ENCODE results near the gene TRIM15.
A peak's percentile ranks its signal among the peaks of the same experiment; 100 is the strongest.
"Not testable (repeated sequence)": the region's sequence is repeated elsewhere in the genome, so short reads cannot be mapped to it uniquely, and the experiment has no call there.

The TRIM15 gene

DNA sequence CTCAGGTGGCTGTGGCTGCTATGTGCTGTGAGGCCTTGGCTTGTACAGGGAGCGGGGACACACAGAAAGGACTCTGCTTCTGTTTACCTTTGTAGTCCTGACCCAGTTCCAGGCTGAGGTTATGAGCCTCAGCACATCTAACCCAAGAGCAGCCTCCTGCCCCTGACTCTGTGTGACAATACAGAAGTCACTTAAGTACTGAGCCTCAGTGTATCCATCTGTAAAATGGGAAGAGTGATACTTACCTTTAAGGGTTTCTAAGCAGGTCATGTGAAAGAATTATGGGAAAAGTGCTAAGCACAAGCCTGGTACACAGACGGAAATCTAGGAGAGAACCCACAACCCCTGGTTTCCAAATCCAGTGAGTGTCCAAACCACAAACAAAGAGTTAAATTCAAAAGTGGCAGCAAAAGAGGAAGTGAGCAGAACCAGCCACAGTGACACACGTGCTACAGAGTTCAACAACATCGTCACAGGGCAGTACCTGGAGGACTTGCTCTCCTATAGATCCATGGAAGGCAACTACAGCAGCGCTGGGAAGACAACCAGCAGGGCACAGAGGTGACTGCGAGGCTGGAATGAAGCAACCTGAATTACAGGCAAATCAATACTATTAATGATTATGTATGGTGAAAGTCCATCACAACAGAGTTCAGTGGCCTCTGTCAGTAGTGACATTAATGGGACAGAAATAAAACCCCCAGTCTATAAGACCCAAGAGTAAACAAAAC lies 37.4 kb downstream of the TRIM15 start:
- no peak for DNase-seq

DNA sequence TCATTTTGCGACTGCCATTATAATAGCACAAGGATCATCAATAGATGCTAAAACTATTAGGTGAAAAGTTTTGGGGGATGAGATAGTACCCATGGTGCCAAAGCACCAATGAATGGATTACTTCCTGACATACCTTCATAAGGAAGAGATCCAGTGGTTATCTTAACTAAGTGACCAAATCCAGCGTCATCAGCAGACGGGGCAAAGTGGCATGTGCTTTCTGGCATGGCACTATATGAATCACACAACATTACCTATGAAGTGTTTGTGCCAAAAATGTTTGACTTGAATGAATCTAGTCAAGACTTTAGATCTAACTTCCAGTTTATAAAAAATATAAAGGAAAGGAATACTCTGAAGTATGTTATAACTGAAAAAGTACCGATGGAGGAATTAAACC lies 39.0 kb downstream of the TRIM15 start:
- no peak for DNase-seq

DNA sequence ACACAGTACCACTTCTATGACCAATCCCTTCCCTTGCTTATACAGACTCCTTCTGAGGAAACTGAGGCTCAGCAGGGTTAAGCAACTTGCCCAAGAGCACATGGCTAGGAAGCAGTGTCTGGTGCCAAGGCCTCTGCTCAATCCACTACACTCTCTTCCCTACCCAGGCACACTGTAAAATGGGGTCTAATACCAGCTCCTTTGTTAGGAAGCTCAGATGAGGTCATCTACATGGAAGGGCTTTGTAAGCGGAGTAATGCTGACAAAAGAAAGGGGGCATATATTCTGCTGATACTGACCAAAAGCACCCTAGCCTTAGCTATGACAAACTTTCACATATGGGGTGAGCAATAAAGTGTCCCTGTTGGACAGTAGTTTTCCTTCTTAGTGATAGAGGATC lies 40.8 kb downstream of the TRIM15 start:
- DNase-seq, result no peak

DNA sequence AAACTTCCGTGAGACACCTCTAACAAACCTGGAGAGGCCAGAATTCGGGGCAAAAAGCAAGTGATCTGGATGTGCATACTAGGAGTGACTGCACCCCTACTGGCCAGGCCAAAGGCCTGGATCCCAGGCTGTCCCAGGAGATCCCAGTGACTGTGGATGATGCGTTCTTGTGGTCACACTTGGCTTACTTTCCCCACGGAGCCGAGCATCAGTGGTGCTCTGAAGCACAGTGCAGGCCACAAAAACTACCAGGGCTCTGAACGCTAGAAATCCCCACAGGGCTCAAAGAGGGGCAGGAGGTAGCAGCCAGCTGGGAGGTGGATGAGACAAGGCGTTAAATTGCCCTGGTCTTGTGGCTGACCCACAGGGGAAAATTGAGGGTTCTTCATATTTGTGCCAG lies 42.8 kb downstream of the TRIM15 start:
- no peak for DNase-seq

DNA sequence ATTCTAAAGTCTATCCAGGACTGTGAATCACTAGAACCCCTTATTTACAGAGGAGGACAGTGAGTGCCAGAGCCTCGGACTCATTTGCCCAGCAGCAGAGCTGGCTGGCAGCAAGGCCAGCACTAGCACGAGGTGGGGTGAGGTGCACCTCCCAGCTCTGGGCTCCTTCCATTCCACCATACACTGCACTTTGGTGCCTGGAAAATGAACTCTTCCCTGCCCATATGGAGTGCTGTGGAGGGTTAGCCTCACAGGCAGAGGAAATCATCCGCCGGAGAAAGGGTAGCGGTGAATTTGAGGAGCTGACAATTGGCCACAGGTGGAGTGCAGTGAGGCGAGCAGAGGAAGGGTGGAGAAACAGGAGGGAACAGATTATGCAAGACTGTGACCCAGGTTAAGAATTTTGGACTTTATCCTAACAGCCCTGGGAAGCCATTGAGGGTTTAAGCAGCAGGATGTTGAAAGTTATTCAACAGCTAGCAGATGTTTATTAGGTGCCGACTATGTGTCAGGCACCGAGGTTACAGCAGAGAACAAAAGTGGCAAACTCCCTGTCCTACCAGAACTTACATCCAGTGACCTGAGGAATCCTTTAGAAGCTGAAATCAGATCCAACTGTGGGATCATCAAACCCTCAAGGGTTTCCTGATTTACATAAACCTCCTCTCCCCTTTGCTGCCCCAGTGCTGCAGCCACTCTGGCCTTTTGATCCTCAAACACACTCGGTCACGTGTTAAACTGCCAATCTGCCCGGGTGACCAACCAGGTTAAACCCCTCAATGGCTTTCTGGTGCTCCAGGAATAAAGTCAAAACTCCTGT lies 43.7 kb downstream of the TRIM15 start:
- no peak for DNase-seq

DNA sequence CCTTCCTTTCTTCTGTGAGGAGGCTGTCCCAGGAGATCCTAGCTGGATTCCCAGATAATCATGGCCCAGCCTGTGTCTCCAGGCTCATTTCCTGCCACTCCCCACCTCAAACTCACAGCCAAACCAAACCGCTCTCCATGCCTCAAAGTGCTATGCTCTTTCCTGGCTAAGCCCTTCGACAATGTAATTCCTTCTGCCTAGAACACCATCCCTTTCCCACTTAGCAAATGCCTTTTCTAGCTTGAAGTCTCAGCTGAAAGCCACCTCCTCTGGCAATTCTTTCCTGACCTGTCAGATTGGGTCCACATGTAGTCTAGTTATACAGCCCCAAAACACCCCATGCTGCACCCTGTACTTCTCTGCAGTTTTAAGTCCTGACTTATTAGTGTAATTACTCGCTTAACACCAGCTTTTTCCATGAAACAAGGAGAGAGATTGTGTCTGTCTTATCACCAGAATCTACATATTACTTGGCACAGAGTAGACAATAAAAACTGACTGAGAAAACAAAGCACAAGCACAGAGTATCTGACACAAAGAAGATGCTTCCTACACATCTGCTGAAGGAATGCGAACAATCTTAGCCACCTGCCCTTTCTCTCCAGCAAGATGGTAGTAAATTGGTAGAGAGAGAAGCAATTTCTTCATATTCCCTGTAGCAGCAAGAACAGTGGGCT lies 44.4 kb downstream of the TRIM15 start:
- no peak for DNase-seq

DNA sequence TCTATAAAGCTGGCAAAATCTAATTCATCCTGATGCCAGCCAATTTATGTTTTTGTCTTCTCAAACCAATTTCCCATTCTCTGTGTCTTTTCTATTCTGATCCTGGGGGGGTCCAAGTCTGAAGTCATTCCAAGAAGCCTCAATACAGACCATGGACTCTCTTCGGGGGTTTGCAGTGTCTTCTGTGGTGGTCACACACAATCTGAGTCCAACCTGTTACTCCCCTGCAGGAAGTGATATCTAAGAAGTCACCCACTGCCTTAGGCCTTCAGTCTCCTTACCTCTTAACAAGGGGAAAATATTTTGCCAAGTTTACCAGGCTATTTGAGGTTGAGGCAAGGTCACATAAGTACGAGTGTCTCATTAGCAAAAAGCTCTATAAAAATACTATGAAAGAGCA lies 48.0 kb downstream of the TRIM15 start:
- DNase-seq, result no peak

DNA sequence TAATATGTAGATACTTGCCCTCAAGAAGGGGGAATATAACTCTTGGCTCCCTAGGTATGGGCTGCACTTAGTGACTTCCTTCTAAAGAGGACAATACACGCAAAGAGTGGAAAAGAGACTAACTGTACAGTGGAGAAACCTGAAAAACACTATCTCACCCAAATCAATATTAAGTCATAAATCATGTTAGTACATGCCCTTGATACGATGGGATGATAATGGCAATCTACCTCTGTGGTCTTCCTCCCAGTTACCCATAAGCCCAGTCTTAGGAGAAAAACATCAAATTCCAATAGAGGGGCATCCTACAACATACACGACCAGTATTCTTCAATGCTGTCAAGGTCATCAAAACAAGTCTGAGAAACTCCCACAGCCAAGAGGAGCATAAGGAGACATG lies 48.6 kb downstream of the TRIM15 start:
- no peak for DNase-seq

DNA sequence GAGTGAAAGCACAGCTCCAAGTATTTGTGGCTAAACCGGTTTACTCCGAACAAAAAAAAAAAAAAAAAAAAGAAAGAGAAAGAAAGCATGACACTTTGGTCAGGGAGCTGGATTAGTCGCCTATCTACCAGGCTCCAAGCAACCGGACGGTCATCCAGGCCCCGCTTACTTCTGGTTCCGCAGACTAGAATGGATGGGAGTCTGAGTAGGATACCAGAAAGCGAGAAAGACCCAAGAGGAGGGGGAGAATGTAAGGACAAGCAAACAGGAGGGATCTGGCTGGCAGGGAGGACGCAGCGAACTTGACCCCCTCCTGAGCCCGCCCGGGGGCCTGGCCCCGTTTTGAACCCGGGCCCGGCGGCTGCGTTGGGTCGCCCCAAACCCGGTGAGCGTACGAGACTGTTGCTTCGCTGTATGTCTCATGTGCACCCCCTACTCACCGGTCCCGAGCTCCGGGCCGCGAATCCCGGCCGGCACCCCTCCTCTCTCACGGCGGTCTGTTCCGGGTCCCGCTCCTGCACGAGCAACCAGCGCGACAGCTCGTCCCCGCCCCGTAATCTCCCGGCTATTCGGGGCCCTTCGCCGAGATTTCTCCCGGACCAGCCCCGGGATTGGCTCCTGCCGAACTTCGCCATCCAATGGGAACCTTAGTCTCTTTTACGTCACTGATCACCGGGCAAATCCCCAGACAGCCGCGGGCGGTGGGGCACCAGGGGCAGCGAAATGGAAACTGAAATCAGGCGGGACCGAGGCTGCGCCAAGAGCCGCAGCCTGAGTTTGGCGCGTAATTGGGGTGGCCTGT lies 49.7 kb downstream of the TRIM15 start, which contains the start of gene TRIM26:
Gene TRIM26, minus strand, starts transcription at position 542 of the 802 bp plus-strand sequence. CDS start 14,303 bp downstream, outside the sequence.
- DNase-seq, result peak; percentile 98

DNA sequence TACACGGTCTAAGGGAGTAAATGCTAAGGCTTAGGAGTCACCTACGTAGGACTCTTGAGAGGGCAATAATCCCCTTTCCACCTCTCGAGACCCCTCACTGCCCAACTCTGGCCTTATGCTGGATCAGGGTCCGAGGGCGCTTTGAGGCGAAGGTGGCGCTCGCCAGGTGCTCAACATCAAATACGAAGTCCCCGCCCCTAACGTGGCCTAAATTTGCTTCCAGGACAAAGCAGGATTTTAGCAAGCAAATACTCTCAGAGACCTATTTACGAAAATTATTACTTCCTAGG lies 50.3 kb downstream of the TRIM15 start:
- no peak for DNase-seq

DNA sequence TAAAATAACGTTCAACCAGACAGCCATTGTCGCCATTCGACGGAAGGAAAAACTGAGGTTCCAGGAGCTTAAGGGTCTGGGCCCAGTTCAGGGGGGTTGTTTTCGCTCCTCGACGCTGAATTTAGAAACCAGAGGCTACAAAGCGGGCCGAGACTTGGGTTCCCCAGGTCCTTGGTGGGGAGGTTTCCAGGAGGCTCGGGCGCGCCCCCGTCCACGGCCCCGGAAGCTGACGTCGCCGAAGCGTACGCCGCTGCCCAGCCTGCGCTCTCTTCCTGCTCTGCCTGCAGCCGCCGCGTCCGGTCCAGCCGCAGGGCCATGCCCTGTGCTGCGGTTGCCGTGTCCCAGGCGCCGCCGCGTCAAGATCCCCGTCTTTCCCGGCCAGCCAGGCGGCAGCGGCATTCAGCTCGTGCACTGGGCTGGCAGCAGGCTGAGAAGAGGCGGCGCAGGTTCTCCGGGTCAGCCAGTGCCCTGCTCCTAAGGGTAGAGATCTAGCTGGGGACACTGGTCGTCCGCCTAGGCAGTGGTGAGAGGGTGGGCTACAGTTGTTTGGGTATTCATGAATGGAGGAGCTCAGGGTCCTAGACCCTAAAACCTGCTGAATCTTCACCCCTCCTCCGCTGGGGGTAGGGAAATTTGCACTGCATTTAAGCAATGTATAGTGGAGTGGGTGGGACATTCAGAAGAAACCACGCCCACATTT lies 50.8 kb downstream of the TRIM15 start:
- peak; percentile 81 for DNase-seq

DNA sequence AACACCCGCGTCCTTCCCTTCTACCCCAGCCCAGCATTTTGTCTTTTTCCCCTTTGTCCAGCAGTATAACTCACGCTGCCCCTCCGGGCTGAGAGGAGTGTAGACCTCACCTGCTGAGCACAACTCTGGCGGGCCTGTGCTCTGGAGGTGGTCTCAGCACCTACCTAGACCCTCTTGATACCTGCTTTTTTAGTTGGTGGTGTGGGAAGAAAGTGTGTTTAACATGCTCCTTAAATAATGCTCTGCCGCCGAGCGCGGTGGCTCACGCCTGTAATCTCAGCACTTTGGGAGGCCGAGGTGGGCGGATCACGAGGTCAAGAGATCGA lies 51.3 kb downstream of the TRIM15 start:
- no peak for DNase-seq

DNA sequence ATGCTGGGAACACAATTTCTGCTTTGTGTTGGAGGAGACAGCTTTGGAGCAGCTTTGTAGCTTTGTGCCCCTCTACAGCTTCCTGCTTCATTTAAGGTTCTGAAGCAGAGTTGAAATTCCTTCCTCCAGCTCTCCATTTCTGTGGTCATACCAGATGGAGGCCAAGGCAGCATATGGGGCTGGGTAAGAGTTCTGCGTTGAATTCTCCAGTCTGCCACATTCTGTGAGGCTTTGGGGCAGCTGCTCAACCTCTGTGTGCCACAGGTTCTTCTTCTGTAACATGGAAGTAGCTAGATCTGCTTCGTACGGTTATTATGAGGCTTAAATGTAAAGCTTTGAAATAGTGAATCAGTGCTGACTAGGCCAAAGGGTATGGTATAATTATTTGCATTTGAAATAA lies 52.8 kb downstream of the TRIM15 start:
- DNase-seq, result no peak

DNA sequence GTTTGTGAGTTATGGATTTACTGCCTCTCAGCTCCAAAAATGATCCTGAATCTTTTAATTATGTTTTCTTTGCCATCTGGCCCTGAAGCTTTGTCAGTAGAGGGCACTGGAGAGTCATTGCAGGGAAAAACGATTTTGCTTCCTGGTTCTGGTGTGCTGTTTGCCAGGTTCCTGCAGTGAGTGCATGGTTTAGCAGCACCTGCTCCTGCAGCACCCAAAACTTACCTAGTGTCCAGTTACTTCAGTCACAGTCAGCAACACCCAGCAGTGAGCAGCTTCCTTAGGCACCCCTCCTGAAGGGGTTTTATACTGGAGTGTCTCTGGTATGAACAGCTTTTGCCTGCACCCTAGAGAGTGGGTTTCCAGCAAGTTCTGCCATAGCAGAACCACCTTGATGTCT lies 55.9 kb downstream of the TRIM15 start:
- DNase-seq, result peak; percentile 69

DNA sequence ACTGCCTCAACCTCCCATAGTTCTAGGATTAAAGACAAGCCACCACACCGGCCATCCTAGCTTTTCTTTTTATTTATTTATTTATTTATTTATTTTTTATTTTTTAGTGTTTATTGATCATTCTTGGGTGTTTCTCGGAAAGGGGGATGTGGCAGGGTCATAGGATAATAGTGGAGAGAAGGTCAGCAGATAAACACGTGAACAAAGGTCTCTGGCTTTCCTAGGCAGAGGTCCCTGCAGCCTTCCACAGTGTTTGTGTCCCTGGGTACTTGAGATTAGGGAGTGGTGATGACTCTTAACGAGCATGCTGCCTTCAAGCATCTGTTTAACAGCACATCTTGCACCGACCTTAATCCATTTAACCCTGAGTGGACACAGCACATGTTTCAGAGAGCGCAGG lies 58.0 kb downstream of the TRIM15 start:
- not testable (repeated sequence) for DNase-seq

DNA sequence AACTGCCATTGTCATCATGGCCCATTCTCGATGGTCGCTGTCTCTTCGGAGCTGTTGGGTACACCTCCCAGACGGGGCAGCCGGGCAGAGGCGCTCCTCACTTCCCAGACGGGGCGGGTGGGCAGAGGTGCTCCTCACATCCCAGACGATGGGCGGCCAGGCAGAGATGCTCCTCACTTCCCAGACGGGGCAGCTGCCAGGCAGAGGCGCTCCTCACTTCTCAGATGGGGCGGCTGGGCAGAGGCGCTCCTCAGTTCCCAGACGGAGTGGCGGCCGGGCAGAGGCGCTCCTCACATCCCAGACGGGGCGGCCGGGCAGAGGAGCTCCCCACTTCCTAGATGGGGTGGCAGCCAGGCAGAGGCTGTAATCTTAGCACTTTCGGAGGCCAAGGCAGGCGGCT lies 58.6 kb downstream of the TRIM15 start:
- DNase-seq, result not testable (repeated sequence)
